ENCODE results near the gene VAT1L. TPM values are rescaled to one million over a fixed set of nuclear protein-coding genes. Genes with fewer than 3 reads are reported as not detected.
A peak's percentile ranks its signal among the peaks of the same experiment; 100 is the strongest.

Gene VAT1L
- total and polyA plus RNA-seq, 4 donors = 0.17 to 0.98 (median 0.26) TPM

DNA sequence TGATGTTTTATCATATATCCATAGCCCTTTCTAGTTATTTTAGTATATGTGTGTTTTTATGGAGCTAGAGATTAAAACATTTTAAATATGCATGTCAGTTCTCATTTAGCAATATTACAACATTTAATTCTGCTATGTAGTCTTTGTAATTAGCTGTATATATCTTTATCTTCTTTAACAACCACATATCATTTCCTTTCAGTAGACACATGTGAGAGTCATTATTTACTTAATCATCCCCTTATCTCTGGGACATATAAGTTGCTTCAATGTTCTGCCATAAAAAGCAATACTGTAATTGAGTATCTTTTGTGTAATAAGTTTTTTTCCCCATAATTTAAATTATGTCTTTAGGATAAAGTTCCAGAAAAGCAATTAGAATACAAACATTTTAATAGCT lies 182.0 kb downstream of the VAT1L start (continued):
- TF ChIP-seq, protein P1, sequence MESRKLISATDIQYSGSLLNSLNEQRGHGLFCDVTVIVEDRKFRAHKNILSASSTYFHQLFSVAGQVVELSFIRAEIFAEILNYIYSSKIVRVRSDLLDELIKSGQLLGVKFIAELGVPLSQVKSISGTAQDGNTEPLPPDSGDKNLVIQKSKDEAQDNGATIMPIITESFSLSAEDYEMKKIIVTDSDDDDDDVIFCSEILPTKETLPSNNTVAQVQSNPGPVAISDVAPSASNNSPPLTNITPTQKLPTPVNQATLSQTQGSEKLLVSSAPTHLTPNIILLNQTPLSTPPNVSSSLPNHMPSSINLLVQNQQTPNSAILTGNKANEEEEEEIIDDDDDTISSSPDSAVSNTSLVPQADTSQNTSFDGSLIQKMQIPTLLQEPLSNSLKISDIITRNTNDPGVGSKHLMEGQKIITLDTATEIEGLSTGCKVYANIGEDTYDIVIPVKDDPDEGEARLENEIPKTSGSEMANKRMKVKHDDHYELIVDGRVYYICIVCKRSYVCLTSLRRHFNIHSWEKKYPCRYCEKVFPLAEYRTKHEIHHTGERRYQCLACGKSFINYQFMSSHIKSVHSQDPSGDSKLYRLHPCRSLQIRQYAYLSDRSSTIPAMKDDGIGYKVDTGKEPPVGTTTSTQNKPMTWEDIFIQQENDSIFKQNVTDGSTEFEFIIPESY (IDR thresholded peaks at IDR 0.05) = no peak
- no peak for TF ChIP-seq TAF1 (conservative IDR thresholded peaks at IDR 0.05)
- TF ChIP-seq RAD21 (IDR thresholded peaks at IDR 0.05) = no peak

DNA sequence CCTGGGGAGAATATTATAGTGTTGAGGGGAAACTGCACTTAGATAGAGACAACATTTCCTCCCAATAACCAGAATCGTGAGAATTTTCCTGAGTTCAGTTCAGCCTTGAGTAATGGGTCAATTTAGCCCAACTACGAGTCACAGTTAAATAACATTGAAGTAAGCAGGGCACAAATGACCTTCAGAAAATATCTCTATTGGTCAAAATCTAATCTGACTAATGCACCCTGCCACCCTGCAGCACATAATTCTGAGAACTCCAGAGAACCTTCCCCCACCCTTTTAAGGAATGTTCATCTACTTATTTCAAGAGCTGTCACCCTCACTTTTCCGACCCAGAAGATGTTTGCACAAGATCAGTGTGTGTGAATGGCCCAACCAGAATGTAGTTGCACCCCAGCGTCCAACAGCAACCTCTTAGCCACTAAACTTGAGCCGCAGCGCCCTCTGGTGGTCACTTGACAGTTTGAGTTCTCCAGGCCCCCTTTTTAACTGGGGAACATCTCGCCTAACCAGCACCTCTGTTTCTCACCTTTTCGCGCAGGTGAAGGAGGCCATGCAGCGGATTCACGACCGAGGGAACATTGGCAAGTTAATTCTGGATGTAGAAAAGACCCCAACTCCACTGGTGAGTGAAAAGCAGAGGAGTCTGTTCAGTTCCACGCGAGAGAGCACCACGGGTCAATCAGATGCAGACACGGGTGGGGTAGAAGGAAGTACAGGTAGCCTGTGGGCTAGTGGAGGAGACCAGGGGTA lies 183.1 kb downstream of the VAT1L start:
- Histone ChIP-seq H3K27ac (ENCODE audit: low read depth in 1 of 2, low read length in 2 of 2) (no peak overlapping the region), H3K36me3 (ENCODE audit: control insufficient read depth in 4 of 4, insufficient read depth in 3 of 4, low read depth in 1 of 4, low read length in 3 of 4) (no peaks in the 10 kb centered on the region), H3K4me1 (ENCODE audit: control insufficient read depth in 4 of 4, insufficient read depth in 4 of 4, low read length in 3 of 4) (no peaks in the 10 kb centered on the region), H3K4me3 (ENCODE audit: low read depth in 1 of 3, low read length in 3 of 3) (no peak overlapping the region), H3K27me3 (ENCODE audit: control insufficient read depth in 4 of 4, insufficient read depth in 4 of 4, low read length in 3 of 4) (no peaks in the 10 kb centered on the region), H3K9ac (ENCODE audit: low read depth in 1 of 2, low read length in 2 of 2) (no peak overlapping the region), H3K9me3 (ENCODE audit: control insufficient read depth in 4 of 4, low read length in 3 of 4) (no peaks in the 10 kb centered on the region)
- peak; percentile 83 for DNase-seq (ENCODE audit: low spot score)
- TF ChIP-seq SP1 (IDR thresholded peaks at IDR 0.05) (no peak), GABPA (IDR thresholded peaks at IDR 0.05 in 1 of 2, conservative IDR thresholded peaks at IDR 0.05 in 1 of 2) (no peak), RAD21 (IDR thresholded peaks at IDR 0.05) (peak; percentile 95 to 99), NR2F2 (IDR thresholded peaks at IDR 0.05) (no peak), FOXA2 (IDR thresholded peaks at IDR 0.05) (no peak), JUND (IDR thresholded peaks at IDR 0.05) (no peak), RXRA (IDR thresholded peaks at IDR 0.05) (no peak), FOXA1 (IDR thresholded peaks at IDR 0.05) (no peak), EGR1 (IDR thresholded peaks at IDR 0.05; ENCODE audit: low read depth in 2 of 2) (no peak), HNF4G (IDR thresholded peaks at IDR 0.05) (no peak), HNF4A (conservative IDR thresholded peaks at IDR 0.05) (no peak)
- TF ChIP-seq, protein P2, sequence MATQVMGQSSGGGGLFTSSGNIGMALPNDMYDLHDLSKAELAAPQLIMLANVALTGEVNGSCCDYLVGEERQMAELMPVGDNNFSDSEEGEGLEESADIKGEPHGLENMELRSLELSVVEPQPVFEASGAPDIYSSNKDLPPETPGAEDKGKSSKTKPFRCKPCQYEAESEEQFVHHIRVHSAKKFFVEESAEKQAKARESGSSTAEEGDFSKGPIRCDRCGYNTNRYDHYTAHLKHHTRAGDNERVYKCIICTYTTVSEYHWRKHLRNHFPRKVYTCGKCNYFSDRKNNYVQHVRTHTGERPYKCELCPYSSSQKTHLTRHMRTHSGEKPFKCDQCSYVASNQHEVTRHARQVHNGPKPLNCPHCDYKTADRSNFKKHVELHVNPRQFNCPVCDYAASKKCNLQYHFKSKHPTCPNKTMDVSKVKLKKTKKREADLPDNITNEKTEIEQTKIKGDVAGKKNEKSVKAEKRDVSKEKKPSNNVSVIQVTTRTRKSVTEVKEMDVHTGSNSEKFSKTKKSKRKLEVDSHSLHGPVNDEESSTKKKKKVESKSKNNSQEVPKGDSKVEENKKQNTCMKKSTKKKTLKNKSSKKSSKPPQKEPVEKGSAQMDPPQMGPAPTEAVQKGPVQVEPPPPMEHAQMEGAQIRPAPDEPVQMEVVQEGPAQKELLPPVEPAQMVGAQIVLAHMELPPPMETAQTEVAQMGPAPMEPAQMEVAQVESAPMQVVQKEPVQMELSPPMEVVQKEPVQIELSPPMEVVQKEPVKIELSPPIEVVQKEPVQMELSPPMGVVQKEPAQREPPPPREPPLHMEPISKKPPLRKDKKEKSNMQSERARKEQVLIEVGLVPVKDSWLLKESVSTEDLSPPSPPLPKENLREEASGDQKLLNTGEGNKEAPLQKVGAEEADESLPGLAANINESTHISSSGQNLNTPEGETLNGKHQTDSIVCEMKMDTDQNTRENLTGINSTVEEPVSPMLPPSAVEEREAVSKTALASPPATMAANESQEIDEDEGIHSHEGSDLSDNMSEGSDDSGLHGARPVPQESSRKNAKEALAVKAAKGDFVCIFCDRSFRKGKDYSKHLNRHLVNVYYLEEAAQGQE (IDR thresholded peaks at IDR 0.05) = no peak
- TF ChIP-seq, protein P1 (IDR thresholded peaks at IDR 0.05) = no peak
- TF ChIP-seq, protein P3, sequence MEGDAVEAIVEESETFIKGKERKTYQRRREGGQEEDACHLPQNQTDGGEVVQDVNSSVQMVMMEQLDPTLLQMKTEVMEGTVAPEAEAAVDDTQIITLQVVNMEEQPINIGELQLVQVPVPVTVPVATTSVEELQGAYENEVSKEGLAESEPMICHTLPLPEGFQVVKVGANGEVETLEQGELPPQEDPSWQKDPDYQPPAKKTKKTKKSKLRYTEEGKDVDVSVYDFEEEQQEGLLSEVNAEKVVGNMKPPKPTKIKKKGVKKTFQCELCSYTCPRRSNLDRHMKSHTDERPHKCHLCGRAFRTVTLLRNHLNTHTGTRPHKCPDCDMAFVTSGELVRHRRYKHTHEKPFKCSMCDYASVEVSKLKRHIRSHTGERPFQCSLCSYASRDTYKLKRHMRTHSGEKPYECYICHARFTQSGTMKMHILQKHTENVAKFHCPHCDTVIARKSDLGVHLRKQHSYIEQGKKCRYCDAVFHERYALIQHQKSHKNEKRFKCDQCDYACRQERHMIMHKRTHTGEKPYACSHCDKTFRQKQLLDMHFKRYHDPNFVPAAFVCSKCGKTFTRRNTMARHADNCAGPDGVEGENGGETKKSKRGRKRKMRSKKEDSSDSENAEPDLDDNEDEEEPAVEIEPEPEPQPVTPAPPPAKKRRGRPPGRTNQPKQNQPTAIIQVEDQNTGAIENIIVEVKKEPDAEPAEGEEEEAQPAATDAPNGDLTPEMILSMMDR (IDR thresholded peaks at IDR 0.05; ENCODE audit: low read depth, low read length, missing input control) = peak; percentile 79
- TF ChIP-seq, protein P4, sequence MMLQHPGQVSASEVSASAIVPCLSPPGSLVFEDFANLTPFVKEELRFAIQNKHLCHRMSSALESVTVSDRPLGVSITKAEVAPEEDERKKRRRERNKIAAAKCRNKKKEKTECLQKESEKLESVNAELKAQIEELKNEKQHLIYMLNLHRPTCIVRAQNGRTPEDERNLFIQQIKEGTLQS (IDR thresholded peaks at IDR 0.05) = no peak
- 29% methylated on average over 16 of the region's 16 CpGs for WGBS
